Brain microvascular endothelial cell (primary cell): Measurements from ENCODE around the gene TPD52L1.

Experiments
- DNase-seq: peaks from one replicate; pipeline ENCODE4 v3.0.0-alpha.2; 2020
- H3K27ac ChIP-seq: fragments of 250-450 bp; sonication (Bioruptor Pico); 2 replicates; pipeline ENCODE4 v1.5.1; 2020; ENCODE audit warnings: mild to moderate bottlenecking, moderate library complexity
- H3K27me3 ChIP-seq: fragments of 250-450 bp; sonication (Bioruptor Pico); replicated peaks from 2 replicates; pipeline ENCODE4 v1.5.1; 2020; ENCODE audit warnings: mild to moderate bottlenecking
- H3K36me3 ChIP-seq: fragments of 250-450 bp; sonication (Bioruptor Pico); replicated peaks from 2 replicates; pipeline ENCODE4 v1.5.1; 2020; ENCODE audit warnings: mild to moderate bottlenecking
- H3K4me3 ChIP-seq: 2 replicates; pipeline ENCODE4 v1.5.1; 2011; ENCODE audit warnings: low read depth, mild to moderate bottlenecking, control low read depth, low read length, moderate library complexity
- CTCF ChIP-seq: IDR thresholded peaks from 2 replicates; pipeline ENCODE4 v1.5.1; 2011; ENCODE audit warnings: low read depth, mild to moderate bottlenecking, moderate library complexity, low read length, control low read depth, inconsistent platforms; ENCODE audit errors: missing control alignments
- in situ Hi-C: cut with HindIII; loops from 2 replicates; pipeline ENCODE4 v1.10.0; 2017; ENCODE audit warnings: low sequenced_read_pairs, low pct_ligation_motif_present

Gene TPD52L1

GRCh38 chr6:125169522-125169921 lies 15.9 kb downstream of the TPD52L1 start:
- H3K27ac ChIP-seq: no peak overlapping the region
- no peak overlapping the region for H3K4me3 ChIP-seq
- H3K27me3 ChIP-seq: no peaks in the 10 kb centered on the region
- in situ Hi-C loops: no loop called here
- no peak for TF ChIP-seq CTCF
- no peak for DNase-seq
- no peaks in the 10 kb centered on the region for H3K36me3 ChIP-seq

GRCh38 chr6:125170376-125170775 lies 16.8 kb downstream of the TPD52L1 start:
- no peaks in the 10 kb centered on the region for H3K27me3 ChIP-seq
- DNase-seq: no peak
- H3K4me3 ChIP-seq: no peak overlapping the region
- no peak for TF ChIP-seq CTCF
- in situ Hi-C loops: no loop called here
- no peaks in the 10 kb centered on the region for H3K36me3 ChIP-seq
- H3K27ac ChIP-seq: no peak overlapping the region

- no peak overlapping the region for H3K27ac ChIP-seq
- H3K36me3 ChIP-seq: no peaks in the 10 kb centered on the region
- no peaks in the 10 kb centered on the region for H3K27me3 ChIP-seq
- DNase-seq: no peak
- in situ Hi-C loops: no loop called here
- no peak overlapping the region for H3K4me3 ChIP-seq
- no peak for TF ChIP-seq CTCF
Measured at GRCh38 chr6:125173341-125174095, 19.9 kb downstream of the TPD52L1 start.

- in situ Hi-C loops: no loop called here
- no peak for DNase-seq
- Histone ChIP-seq H3K27ac (no peak overlapping the region), H3K36me3 (no peaks in the 10 kb centered on the region), H3K4me3 (no peak overlapping the region), H3K27me3 (no peaks in the 10 kb centered on the region)
- TF ChIP-seq CTCF: no peak
Measured at GRCh38 chr6:125174626-125175025, 21.1 kb downstream of the TPD52L1 start.

- H3K36me3 ChIP-seq: no peaks in the 10 kb centered on the region
- TF ChIP-seq CTCF: no peak
- in situ Hi-C loops: no loop called here
- no peak overlapping the region for H3K27ac ChIP-seq
- no peak for DNase-seq
- no peaks in the 10 kb centered on the region for H3K27me3 ChIP-seq
- no peak overlapping the region for H3K4me3 ChIP-seq
Measured at GRCh38 chr6:125175466-125176048, 22.0 kb downstream of the TPD52L1 start.
